GM12878 (cell line): Measurements from ENCODE around the gene ANO4. TPM values are rescaled to one million over a fixed set of nuclear protein-coding genes. Genes with fewer than 3 reads are reported as not detected.

Experiments used
- ATAC-seq: fragments of 200-7000 bp; cut with Tn5 transposase; 3 replicates; pipeline ENCODE4 v1.9.1; 2020; ENCODE audit warnings: mild to moderate bottlenecking, moderate library complexity
- BruUV-seq: library from RNA; stranded (reverse); fragments of 400-500 nt; replicated peaks from 2 replicates; lab custom pipeline; 2021; lab: Mats Ljungman, UMichigan
- CTCF ChIA-PET: fragments of 300-600 bp; sonication (Branson Sonifier 250); formaldehyde crosslinking; extraction: SDS; loops from one replicate; lab custom pipeline; 2021; ENCODE audit warnings: inconsistent platforms; lab: Yijun Ruan, JAX
- POLR2A ChIA-PET: fragments of 350-600 bp; formaldehyde crosslinking; extraction: SDS; loops from one replicate; lab custom pipeline; 2021; ENCODE audit warnings: inconsistent platforms; lab: Charles Lee
- RAD21 ChIA-PET: fragments of 300-600 bp; sonication (Branson Sonifier 250); formaldehyde crosslinking; loops from one replicate; lab custom pipeline; 2023; ENCODE audit warnings: antibody characterized with exemption; ENCODE audit not compliant: unreplicated experiment; lab: Charles Lee
- SMC1A ChIA-PET: fragments of 300-600 bp; sonication (Branson Sonifier 250); formaldehyde crosslinking; loops from one replicate; lab custom pipeline; 2023; ENCODE audit not compliant: unreplicated experiment, uncharacterized antibody; lab: Charles Lee
- DNase-seq: peaks from one replicate; pipeline ENCODE4 v3.0.0-alpha.2; 2011; ENCODE audit warnings: low read depth, low spot score
- FAIRE-seq: peaks from 3 replicates; lab custom pipeline; 2011; peaks lifted over from hg19 to GRCh38; lab: Jason Lieb, UNC
- H2AFZ ChIP-seq: 2 replicates; pipeline ENCODE4 v1.6.0; 2011; ENCODE audit warnings: low read depth, low read length, control low read depth; ENCODE audit not compliant: control insufficient read depth
- H3K27ac ChIP-seq: 2 replicates; pipeline ENCODE4 v1.5.1; 2011; ENCODE audit warnings: control low read depth; ENCODE audit not compliant: control insufficient read depth, insufficient read depth
- H3K27me3 ChIP-seq, 2 experiments: replicated peaks in 1 of 2; 2 replicates each; pipeline versions ENCODE4 v1.6.0 to v1.6.1; 2011; ENCODE audit warnings: low read length in 1 of 2; ENCODE audit not compliant: control insufficient read depth in 2 of 2, insufficient read depth in 2 of 2
- H3K36me3 ChIP-seq, 2 experiments: 2 replicates each; pipeline ENCODE4 v1.5.1; 2011; ENCODE audit warnings: low read length in 1 of 2; ENCODE audit not compliant: control insufficient read depth in 2 of 2, insufficient read depth in 2 of 2
- H3K4me1 ChIP-seq: 2 replicates; pipeline ENCODE4 v1.6.1; 2011; ENCODE audit warnings: mild to moderate bottlenecking, low read length, moderate library complexity, mixed read lengths; ENCODE audit not compliant: control insufficient read depth, insufficient read depth
- H3K4me2 ChIP-seq: 2 replicates; pipeline ENCODE4 v1.6.0; 2011; ENCODE audit warnings: control low read depth; ENCODE audit not compliant: control insufficient read depth, insufficient read depth
- H3K4me3 ChIP-seq: fragments of 200-600 bp; sonication (generic); 2 replicates; pipeline ENCODE4 v1.5.1; 2016
- H3K79me2 ChIP-seq: 2 replicates; pipeline ENCODE4 v1.6.0; 2011; ENCODE audit warnings: low read length; ENCODE audit not compliant: control insufficient read depth, insufficient read depth
- H3K9ac ChIP-seq: 2 replicates; pipeline ENCODE4 v1.8.0; 2011; ENCODE audit warnings: low read length, control low read depth, mixed read lengths; ENCODE audit not compliant: control insufficient read depth, insufficient read depth
- H3K9me3 ChIP-seq: replicated peaks from 3 replicates; pipeline ENCODE4 v1.5.1; 2011; ENCODE audit warnings: mild to moderate bottlenecking, low read length; ENCODE audit not compliant: control insufficient read depth, insufficient read depth
- H4K20me1 ChIP-seq: 2 replicates; pipeline ENCODE4 v1.6.0; 2011; ENCODE audit not compliant: control insufficient read depth, insufficient read depth
- BCL11A ChIP-seq: IDR thresholded peaks from 2 replicates; pipeline ENCODE4 v1.6.1; 2011; ENCODE audit warnings: low read depth, low read length
- CBX5 ChIP-seq: sonication (generic); IDR thresholded peaks from 2 replicates; pipeline ENCODE4 v1.6.1; 2016; ENCODE audit warnings: low read depth, moderate library complexity, mild to moderate bottlenecking, inconsistent platforms
- CREM ChIP-seq: IDR thresholded peaks from 2 replicates; pipeline ENCODE4 v1.6.1; 2014; ENCODE audit warnings: antibody characterized with exemption, low read depth
- EP300 ChIP-seq, 2 experiments: fragments of 150-350 bp in 1 of 2; IDR thresholded peaks; 2 replicates each; pipeline ENCODE4 v1.6.1; 2011 to 2012; ENCODE audit warnings: low read depth in 2 of 2, low read length in 2 of 2, borderline replicate concordance in 1 of 2, improper control_type of control experiment in 1 of 2, inconsistent platforms in 1 of 2; ENCODE audit not compliant: control insufficient read depth in 1 of 2
- NBN ChIP-seq: fragments of 450-650 bp; IDR thresholded peaks from 2 replicates; pipeline ENCODE4 v1.6.1; 2016
- NFXL1 ChIP-seq: fragments of 450-650 bp; IDR thresholded peaks from 2 replicates; pipeline ENCODE4 v1.6.1; 2017; ENCODE audit warnings: antibody characterized with exemption, mild to moderate bottlenecking, borderline replicate concordance
- POU2F2 ChIP-seq: IDR thresholded peaks from 3 replicates; pipeline ENCODE4 v1.6.1; 2011; ENCODE audit warnings: low read depth, mild to moderate bottlenecking, low read length, borderline replicate concordance
- RCOR1 ChIP-seq: conservative IDR thresholded peaks from 2 replicates; pipeline ENCODE4 v1.6.1; 2012; ENCODE audit warnings: low read depth, low read length, improper control_type of control experiment
- TAF1 ChIP-seq: IDR thresholded peaks from 2 replicates; pipeline ENCODE4 v1.6.1; 2011; ENCODE audit warnings: mild to moderate bottlenecking, low read depth, low read length, borderline replicate concordance
- ZNF274 ChIP-seq: IDR thresholded peaks from one replicate; pipeline ENCODE4 v1.8.0; 2011; ENCODE audit not compliant: insufficient read length, insufficient read depth
- WGBS: methylation state at CpG from one replicate; pipeline ENCODE4 v1.1.6; 2016; ENCODE audit warnings: low lambda C conversion rate; ENCODE audit not compliant: insufficient replicate concordance, insufficient coverage; ENCODE audit errors: missing lambda C conversion rate; 5-methylcytosine and 5-hydroxymethylcytosine counted together
- in situ Hi-C: fragments of 300-500 bp; cut with MboI; formaldehyde crosslinking; loops from 9 replicates; pipeline ENCODE4 v1.14.3; 2018; ENCODE audit warnings: mixed read lengths
- intact Hi-C: fragments of 100-400 bp; cut with micrococcal nuclease; formaldehyde crosslinking; loops from one replicate; pipeline ENCODE4 v1.14.2; 2022; ENCODE audit not compliant: unreplicated experiment
- polyA plus RNA-seq, 11 experiments: library from polyadenylated mRNA; depleted of rRNA in 4 of 11; unstranded in 6 of 11; stranded (reverse) in 5 of 11; fragments of >200 nt; fragmentation: Nextera tagmentation in 4 of 11; fragmentation: Illumina TruSeq in 1 of 11; extraction: Ambion mirVana in 4 of 11; extraction: Trizol in 1 of 11; gene quantifications; 1 replicate in 1 of 11; 2 replicates in 10 of 11; pipeline versions ENCODE4 v1.2.1 to v1.2.3, GENCODE V29; 2011 to 2016; ENCODE audit warnings: inconsistent platforms in 2 of 11, missing spikeins in 2 of 11, low read depth in 1 of 11
- total RNA-seq, 4 experiments: library from RNA; depleted of rRNA in 3 of 4; stranded (reverse); fragments of >200 nt in 3 of 4; fragmentation: Illumina TruSeq in 1 of 4; extraction: Trizol in 1 of 4; gene quantifications; 2 replicates each; pipeline versions ENCODE4 v1.2.1 to v1.2.3, GENCODE V29; 2013 to 2021
- TF ChIP-seq, protein P1 (sequence below): IDR thresholded peaks from 2 replicates; pipeline ENCODE4 v1.6.1; 2012; ENCODE audit warnings: low read length, inconsistent platforms
- TF ChIP-seq, protein P2 (sequence below): fragments of 450-650 bp; IDR thresholded peaks from 2 replicates; pipeline ENCODE4 v1.6.1; 2018; ENCODE audit warnings: borderline replicate concordance, mild to moderate bottlenecking; ENCODE audit not compliant: partially characterized antibody
- TF ChIP-seq, protein P3 (sequence below): fragments of 450-650 bp; IDR thresholded peaks from 2 replicates; pipeline ENCODE4 v1.6.1; 2016; ENCODE audit warnings: mild to moderate bottlenecking
- TF ChIP-seq, protein P4 (sequence below): fragments of 450-650 bp; IDR thresholded peaks from 2 replicates; pipeline ENCODE4 v1.6.1; 2017; ENCODE audit warnings: mild to moderate bottlenecking, low read depth, inconsistent platforms; ENCODE audit not compliant: poor library complexity, severe bottlenecking
- TF ChIP-seq, protein P5 (sequence below): fragments of 150-350 bp; IDR thresholded peaks from 2 replicates; pipeline ENCODE4 v1.6.1; 2014; ENCODE audit warnings: mild to moderate bottlenecking, low read depth, low read length

ANO4 gene
- total and polyA plus RNA-seq, 10 of the 15 experiments (the other 5 are each of a cell fraction or from before 2014, with no cell fraction given) = not detected

DNA sequence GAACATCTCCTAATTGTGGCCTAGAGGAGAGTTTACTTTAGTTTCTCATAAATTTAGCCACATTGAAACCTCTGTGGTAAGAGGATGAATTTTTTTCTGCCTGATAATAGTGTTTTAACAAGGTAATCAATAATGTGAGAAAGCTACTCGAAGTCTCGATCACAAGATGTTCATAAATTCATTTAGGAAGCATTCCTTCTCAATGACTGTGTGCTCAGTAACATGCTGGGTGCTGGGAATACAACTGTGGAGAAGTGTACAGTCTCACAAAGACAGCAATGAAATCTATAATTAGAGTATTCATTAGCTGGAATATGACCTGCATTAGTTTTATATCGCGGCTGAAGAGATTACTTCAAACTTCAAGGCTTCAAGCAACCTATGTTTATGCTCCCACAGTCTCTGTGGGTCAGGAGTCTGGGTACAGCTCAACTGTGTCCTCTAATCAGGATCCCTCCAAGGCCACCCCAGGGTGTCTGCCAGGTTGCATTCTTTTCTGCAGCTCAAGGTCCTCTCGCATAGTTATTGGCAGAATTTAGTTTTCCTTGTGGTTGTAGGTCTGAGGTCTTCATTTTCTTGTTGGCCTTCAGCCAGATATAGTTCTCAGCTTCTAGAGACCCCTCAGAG lies 167.6 kb downstream of the ANO4 start:
- Histone ChIP-seq H3K9me3 (no peaks in the 10 kb centered on the region), H3K27me3 (no peaks in the 10 kb centered on the region), H3K9ac (no peak overlapping the region), H3K79me2 (no peaks in the 10 kb centered on the region), H2AFZ (no peak overlapping the region), H3K4me1 (no peaks in the 10 kb centered on the region), H3K36me3 (no peaks in the 10 kb centered on the region), H3K4me3 (no peak overlapping the region), H4K20me1 (no peaks in the 10 kb centered on the region), H3K27ac (no peak overlapping the region), H3K4me2 (no peak overlapping the region)
- no peak for TF ChIP-seq CREM
- no peak for TF ChIP-seq POU2F2
- TF ChIP-seq, protein P1, sequence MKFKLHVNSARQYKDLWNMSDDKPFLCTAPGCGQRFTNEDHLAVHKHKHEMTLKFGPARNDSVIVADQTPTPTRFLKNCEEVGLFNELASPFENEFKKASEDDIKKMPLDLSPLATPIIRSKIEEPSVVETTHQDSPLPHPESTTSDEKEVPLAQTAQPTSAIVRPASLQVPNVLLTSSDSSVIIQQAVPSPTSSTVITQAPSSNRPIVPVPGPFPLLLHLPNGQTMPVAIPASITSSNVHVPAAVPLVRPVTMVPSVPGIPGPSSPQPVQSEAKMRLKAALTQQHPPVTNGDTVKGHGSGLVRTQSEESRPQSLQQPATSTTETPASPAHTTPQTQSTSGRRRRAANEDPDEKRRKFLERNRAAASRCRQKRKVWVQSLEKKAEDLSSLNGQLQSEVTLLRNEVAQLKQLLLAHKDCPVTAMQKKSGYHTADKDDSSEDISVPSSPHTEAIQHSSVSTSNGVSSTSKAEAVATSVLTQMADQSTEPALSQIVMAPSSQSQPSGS = no peak
- TF ChIP-seq TAF1 = no peak
- no peak for TF ChIP-seq EP300 (IDR thresholded peaks at IDR 0.05; ENCODE audit: borderline replicate concordance in 1 of 2, control insufficient read depth in 1 of 2, low read depth in 2 of 2, low read length in 2 of 2)
- no peak for TF ChIP-seq ZNF274
- TF ChIP-seq, protein P2, sequence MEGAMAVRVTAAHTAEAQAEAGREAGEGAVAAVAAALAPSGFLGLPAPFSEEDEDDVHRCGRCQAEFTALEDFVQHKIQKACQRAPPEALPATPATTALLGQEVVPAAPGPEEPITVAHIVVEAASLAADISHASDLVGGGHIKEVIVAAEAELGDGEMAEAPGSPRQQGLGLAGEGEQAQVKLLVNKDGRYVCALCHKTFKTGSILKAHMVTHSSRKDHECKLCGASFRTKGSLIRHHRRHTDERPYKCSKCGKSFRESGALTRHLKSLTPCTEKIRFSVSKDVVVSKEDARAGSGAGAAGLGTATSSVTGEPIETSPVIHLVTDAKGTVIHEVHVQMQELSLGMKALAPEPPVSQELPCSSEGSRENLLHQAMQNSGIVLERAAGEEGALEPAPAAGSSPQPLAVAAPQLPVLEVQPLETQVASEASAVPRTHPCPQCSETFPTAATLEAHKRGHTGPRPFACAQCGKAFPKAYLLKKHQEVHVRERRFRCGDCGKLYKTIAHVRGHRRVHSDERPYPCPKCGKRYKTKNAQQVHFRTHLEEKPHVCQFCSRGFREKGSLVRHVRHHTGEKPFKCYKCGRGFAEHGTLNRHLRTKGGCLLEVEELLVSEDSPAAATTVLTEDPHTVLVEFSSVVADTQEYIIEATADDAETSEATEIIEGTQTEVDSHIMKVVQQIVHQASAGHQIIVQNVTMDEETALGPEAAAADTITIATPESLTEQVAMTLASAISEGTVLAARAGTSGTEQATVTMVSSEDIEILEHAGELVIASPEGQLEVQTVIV = no peak
- TF ChIP-seq, protein P3, sequence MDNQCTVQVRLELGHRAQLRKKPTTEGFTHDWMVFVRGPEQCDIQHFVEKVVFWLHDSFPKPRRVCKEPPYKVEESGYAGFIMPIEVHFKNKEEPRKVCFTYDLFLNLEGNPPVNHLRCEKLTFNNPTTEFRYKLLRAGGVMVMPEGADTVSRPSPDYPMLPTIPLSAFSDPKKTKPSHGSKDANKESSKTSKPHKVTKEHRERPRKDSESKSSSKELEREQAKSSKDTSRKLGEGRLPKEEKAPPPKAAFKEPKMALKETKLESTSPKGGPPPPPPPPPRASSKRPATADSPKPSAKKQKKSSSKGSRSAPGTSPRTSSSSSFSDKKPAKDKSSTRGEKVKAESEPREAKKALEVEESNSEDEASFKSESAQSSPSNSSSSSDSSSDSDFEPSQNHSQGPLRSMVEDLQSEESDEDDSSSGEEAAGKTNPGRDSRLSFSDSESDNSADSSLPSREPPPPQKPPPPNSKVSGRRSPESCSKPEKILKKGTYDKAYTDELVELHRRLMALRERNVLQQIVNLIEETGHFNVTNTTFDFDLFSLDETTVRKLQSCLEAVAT = no peak
- no peak for TF ChIP-seq CBX5
- TF ChIP-seq, protein P4, sequence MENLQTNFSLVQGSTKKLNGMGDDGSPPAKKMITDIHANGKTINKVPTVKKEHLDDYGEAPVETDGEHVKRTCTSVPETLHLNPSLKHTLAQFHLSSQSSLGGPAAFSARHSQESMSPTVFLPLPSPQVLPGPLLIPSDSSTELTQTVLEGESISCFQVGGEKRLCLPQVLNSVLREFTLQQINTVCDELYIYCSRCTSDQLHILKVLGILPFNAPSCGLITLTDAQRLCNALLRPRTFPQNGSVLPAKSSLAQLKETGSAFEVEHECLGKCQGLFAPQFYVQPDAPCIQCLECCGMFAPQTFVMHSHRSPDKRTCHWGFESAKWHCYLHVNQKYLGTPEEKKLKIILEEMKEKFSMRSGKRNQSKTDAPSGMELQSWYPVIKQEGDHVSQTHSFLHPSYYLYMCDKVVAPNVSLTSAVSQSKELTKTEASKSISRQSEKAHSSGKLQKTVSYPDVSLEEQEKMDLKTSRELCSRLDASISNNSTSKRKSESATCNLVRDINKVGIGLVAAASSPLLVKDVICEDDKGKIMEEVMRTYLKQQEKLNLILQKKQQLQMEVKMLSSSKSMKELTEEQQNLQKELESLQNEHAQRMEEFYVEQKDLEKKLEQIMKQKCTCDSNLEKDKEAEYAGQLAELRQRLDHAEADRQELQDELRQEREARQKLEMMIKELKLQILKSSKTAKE = no peak
- TF ChIP-seq RCOR1 = no peak
- no peak for TF ChIP-seq NBN
- TF ChIP-seq BCL11A = no peak
- TF ChIP-seq NFXL1 = no peak
- TF ChIP-seq, protein P5, sequence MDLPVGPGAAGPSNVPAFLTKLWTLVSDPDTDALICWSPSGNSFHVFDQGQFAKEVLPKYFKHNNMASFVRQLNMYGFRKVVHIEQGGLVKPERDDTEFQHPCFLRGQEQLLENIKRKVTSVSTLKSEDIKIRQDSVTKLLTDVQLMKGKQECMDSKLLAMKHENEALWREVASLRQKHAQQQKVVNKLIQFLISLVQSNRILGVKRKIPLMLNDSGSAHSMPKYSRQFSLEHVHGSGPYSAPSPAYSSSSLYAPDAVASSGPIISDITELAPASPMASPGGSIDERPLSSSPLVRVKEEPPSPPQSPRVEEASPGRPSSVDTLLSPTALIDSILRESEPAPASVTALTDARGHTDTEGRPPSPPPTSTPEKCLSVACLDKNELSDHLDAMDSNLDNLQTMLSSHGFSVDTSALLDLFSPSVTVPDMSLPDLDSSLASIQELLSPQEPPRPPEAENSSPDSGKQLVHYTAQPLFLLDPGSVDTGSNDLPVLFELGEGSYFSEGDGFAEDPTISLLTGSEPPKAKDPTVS = no peak
- in situ Hi-C loops (no loop called here), intact Hi-C loops (no loop called here)
- POLR2A ChIA-PET = no interaction called here
- ATAC-seq = no peak
- FAIRE-seq = no peak
- BruUV-seq = no TSS peak
- 41% methylated on average over 5 of the region's 5 CpGs for WGBS
- RAD21 ChIA-PET = no interaction called here
- CTCF ChIA-PET = no interaction called here
- SMC1A ChIA-PET = no interaction called here
- no peak for DNase-seq
